Fibroblast of lung (primary cell): ENCODE measurements around the gene CROCC2.

ENCODE experiments used
- CTCF ChIP-seq, 2 donors: IDR thresholded peaks in 1 of 2; conservative IDR thresholded peaks in 1 of 2; 1 replicate in 1 of 2; 2 replicates in 1 of 2; pipeline ENCODE4 v1.5.1; 2011 to 2012; ENCODE audit warnings: low read length in 2 of 2, control low read depth in 1 of 2, inconsistent platforms in 1 of 2, low read depth in 1 of 2, mild to moderate bottlenecking in 1 of 2
- EZH2 ChIP-seq: IDR thresholded peaks from 2 replicates; pipeline ENCODE4 v1.5.1; 2012; ENCODE audit warnings: low read length, control low read depth, mild to moderate bottlenecking; ENCODE audit errors: missing control alignments

- TF ChIP-seq CTCF (conservative IDR thresholded peaks at IDR 0.05 in 1 of 2, IDR thresholded peaks at IDR 0.05 in 1 of 2; ENCODE audit: low read depth in 1 of 2, low read length in 2 of 2), result no peak
- no peak for TF ChIP-seq EZH2
These were observed 111.2 kb downstream of the CROCC2 start for GRCh38 chr2:241017228-241017940.
